OCI-LY1 (cell line): Measurements from ENCODE around the gene TMEM156.

Source experiments
- CTCF ChIP-seq: fragments of 200-600 bp; sonication (generic), shearing (Covaris generic); IDR thresholded peaks from 2 replicates; pipeline ENCODE4 v1.5.1; 2017; ENCODE audit warnings: mild to moderate bottlenecking, antibody characterized with exemption, low read length, moderate library complexity, mixed read lengths
- EZH2 ChIP-seq: fragments of 200-600 bp; sonication (generic), shearing (Covaris generic); IDR thresholded peaks from 2 replicates; pipeline ENCODE4 v1.8.0; 2017; ENCODE audit warnings: borderline replicate concordance, mixed run types, mild to moderate bottlenecking, antibody characterized with exemption, low read length, moderate library complexity, mixed read lengths

GRCh38 chr4:39042366-39042765 lies 10.2 kb upstream of the TMEM156 start:
- TF ChIP-seq CTCF: no peak
- TF ChIP-seq EZH2: no peak
